NCI-H2171 (cell line): ENCODE results near the gene KIAA1210.

ENCODE experiments used
- DNase-seq: peaks from one replicate; lab custom pipeline; 2025; lab: John Stamatoyannopoulos, UW

Gene KIAA1210

GRCh38 chrX:119093991-119094735 lies 33.4 kb downstream of the KIAA1210 start:
- no peak for DNase-seq

GRCh38 chrX:119090627-119091026 lies 37.0 kb downstream of the KIAA1210 start:
- no peak for DNase-seq

- no peak for DNase-seq
Measured at GRCh38 chrX:119089619-119090018, 38.0 kb downstream of the KIAA1210 start.

GRCh38 chrX:119087121-119087520 lies 40.5 kb downstream of the KIAA1210 start:
- no peak for DNase-seq

GRCh38 chrX:119084766-119085165 lies 42.8 kb downstream of the KIAA1210 start:
- no peak for DNase-seq

- DNase-seq: no peak
Measured at GRCh38 chrX:119082278-119082677, 45.3 kb downstream of the KIAA1210 start.

- DNase-seq: no peak
Measured at GRCh38 chrX:119075270-119076025, 52.2 kb downstream of the KIAA1210 start.

- DNase-seq: no peak
Measured at GRCh38 chrX:119073911-119074310, 53.7 kb downstream of the KIAA1210 start.

GRCh38 chrX:119073200-119073905 lies 54.3 kb downstream of the KIAA1210 start:
- DNase-seq: no peak

- DNase-seq: no peak
Measured at GRCh38 chrX:119072744-119073143, 54.9 kb downstream of the KIAA1210 start, which contains the start of gene CT47C1. Gene CT47C1, plus strand, starts transcription at chrX:119072993. Its CDS starts 233 bp downstream, at chrX:119073226.

- DNase-seq: no peak
Measured at GRCh38 chrX:119071381-119071780, 56.2 kb downstream of the KIAA1210 start.

- DNase-seq: no peak
Measured at GRCh38 chrX:119069762-119070161, 57.9 kb downstream of the KIAA1210 start.

- DNase-seq: no peak
Measured at GRCh38 chrX:119069128-119069527, 58.5 kb downstream of the KIAA1210 start.

- peak; percentile 0 for DNase-seq
Measured at GRCh38 chrX:119067023-119067739, 60.4 kb downstream of the KIAA1210 start.

- no peak for DNase-seq
Measured at GRCh38 chrX:119063428-119063827, 64.2 kb downstream of the KIAA1210 start.

GRCh38 chrX:119062750-119063374 lies 64.8 kb downstream of the KIAA1210 start:
- no peak for DNase-seq

- DNase-seq: no peak
Measured at GRCh38 chrX:119055687-119056086, 71.9 kb downstream of the KIAA1210 start.

GRCh38 chrX:119045884-119046283 lies 81.7 kb downstream of the KIAA1210 start:
- DNase-seq: no peak

GRCh38 chrX:119042996-119043395 lies 84.6 kb downstream of the KIAA1210 start:
- DNase-seq: no peak

GRCh38 chrX:119042040-119042439 lies 85.6 kb downstream of the KIAA1210 start:
- DNase-seq: no peak

- no peak for DNase-seq
Measured at GRCh38 chrX:119041175-119041574, 86.4 kb downstream of the KIAA1210 start.

GRCh38 chrX:119040432-119040831 lies 87.2 kb downstream of the KIAA1210 start:
- no peak for DNase-seq
